ENCODE data around the gene ATP5PD. TPM values are rescaled to one million over a fixed set of nuclear protein-coding genes. Genes with fewer than 3 reads are reported as not detected.
A peak's percentile ranks its signal among the peaks of the same experiment; 100 is the strongest.

Gene ATP5PD
- total and polyA plus RNA-seq, 10 donors: 124 to 312 (median 153) TPM

DNA sequence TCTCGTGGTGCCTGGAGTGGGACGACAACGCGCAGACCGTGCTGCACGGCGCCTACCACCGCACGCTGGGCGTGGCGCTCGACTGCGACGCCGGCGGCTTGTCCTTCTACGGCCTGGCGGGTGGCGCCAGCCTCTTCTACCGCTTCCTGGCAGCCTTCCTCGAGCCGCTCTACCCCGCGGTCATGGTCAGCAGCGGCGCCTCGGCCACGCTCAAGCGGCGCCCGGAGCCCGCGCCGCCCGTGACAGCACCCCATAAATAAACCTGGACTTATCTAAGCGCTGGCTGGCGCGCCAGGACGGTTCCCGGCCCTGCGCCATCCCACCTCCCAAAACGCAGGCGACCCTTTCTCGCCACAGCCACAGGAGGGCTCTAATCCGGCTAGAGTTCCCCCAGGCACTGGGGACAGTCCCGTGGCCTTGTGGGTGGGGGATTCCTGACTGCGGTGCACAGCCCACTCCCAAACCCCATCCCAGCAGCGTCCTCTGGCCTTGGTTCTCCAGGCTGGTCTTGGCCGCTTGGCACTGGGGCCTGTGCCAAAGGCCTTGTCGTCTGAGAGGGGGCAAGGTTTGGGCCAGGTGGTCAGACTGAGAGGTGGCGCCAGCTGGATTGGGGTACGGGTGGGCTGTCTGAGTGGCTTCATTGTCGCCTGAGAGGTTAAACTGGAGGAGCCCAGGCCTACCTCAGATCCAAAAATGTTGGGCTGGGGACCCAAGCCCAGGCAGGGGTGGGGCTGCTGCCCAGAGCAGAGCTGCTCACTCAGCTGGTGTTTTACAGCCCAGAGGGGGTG lies 30.9 kb upstream of the ATP5PD start:
- intact Hi-C loops (cut with DNase I; ENCODE audit: low total_unique reads): no loop called here
- Histone ChIP-seq H3K4me1 (peaks cover 27 to 77% (median 43%) of the 10 kb centered on the region in 6 donors), H3K4me3 (peak overlapping the region; percentile 14 to 68 (median 39)), H3K27ac (peak overlapping the region; percentile 40 to 83 (median 72)), H3K9me3 (no peaks in the 10 kb centered on the region), H3K36me3 (no peaks in the 10 kb centered on the region), H3K27me3 (replicated peaks in 1 of 7) (no peaks in the 10 kb centered on the region)
- DNase-seq: peak; percentile 95
- TF ChIP-seq POLR2A (IDR thresholded peaks at IDR 0.05) (no peak), POLR2AphosphoS5 (IDR thresholded peaks at IDR 0.05) (peak; percentile 57 to 88 (median 76))
- TF ChIP-seq, protein P1, sequence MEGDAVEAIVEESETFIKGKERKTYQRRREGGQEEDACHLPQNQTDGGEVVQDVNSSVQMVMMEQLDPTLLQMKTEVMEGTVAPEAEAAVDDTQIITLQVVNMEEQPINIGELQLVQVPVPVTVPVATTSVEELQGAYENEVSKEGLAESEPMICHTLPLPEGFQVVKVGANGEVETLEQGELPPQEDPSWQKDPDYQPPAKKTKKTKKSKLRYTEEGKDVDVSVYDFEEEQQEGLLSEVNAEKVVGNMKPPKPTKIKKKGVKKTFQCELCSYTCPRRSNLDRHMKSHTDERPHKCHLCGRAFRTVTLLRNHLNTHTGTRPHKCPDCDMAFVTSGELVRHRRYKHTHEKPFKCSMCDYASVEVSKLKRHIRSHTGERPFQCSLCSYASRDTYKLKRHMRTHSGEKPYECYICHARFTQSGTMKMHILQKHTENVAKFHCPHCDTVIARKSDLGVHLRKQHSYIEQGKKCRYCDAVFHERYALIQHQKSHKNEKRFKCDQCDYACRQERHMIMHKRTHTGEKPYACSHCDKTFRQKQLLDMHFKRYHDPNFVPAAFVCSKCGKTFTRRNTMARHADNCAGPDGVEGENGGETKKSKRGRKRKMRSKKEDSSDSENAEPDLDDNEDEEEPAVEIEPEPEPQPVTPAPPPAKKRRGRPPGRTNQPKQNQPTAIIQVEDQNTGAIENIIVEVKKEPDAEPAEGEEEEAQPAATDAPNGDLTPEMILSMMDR (IDR thresholded peaks at IDR 0.05 in 8 of 11, conservative IDR thresholded peaks at IDR 0.05 in 3 of 11): peak in 6 of 11 experiments; percentile 24 to 38 (median 32)
- 6 to 29% (median 8%) methylated on average over 13 to 53 of the region's 53 CpGs for WGBS, 5 donors

DNA sequence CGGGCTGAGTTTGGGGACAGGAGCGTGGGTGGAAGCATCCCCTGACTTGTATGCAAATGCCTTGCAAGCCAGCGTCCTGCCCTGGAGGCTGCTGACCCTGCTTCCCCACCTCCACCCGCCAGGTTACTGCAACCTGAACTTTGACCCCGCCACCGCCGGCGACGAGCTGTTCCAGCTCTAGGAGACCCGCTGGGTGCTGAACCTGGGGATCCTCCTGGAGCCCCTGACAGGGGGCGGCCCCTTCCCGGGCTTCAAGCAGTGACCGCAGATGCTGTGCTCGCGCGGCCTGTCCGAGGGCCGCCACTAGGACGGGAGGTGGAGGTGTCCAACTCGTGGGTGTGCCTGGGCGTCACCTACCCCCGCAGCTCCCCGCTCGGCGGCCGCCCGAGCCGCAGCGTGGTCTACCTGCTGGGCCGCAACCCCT lies 30.3 kb upstream of the ATP5PD start:
- Histone ChIP-seq H3K27me3 (replicated peaks in 1 of 7) (no peaks in the 10 kb centered on the region), H3K36me3 (no peaks in the 10 kb centered on the region), H3K9me3 (no peaks in the 10 kb centered on the region), H3K27ac (peak overlapping the region in 7 of 8 donors; percentile 70 to 83 (median 72)), H3K4me1 (peaks cover 27 to 77% (median 43%) of the 10 kb centered on the region in 6 donors), H3K4me3 (peak overlapping the region; percentile 14 to 68 (median 39))
- TF ChIP-seq POLR2A (IDR thresholded peaks at IDR 0.05) (no peak), POLR2AphosphoS5 (IDR thresholded peaks at IDR 0.05) (no peak)
- TF ChIP-seq, protein P1 (IDR thresholded peaks at IDR 0.05 in 8 of 11, conservative IDR thresholded peaks at IDR 0.05 in 3 of 11): no peak
- WGBS, 5 donors: 33 to 80% (median 46%) methylated on average over 3 to 30 of the region's 30 CpGs
- intact Hi-C loops (cut with DNase I; ENCODE audit: low total_unique reads): no loop called here
- DNase-seq: no peak

DNA sequence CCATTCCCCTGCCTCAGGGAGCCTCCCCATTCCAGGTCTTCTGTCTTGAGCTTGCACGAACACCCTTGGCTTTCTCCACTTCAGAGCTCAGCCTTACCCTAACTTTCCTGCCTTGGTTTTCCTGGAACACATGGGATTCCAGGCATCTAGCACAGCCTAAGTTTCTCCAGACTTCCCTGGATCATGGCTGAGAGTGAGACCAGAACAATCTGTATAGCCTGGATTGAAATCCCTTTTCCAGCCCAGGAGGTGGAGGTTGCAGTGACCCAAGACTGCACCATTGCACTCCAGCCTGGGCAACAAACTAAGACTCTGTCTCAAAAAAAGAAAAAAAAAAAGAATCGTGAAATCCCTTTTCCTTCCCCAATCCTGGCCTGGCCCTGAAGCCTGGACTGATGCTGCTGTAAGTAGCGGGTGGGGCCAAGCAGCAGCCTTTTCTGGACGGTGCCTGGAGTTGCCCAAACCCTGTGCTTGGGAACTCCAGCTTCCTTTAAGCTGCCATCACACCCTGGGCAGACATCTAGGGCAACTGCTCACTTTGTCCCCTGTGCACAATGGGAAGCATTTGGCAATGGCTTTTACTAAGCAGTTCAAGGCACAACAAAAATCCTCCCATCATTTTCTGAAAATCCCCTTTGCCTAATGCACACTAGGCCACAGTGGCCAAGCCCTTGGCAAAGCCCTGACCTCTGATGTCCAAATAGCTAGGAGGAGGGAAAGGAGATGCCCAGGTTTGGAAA lies 29.0 kb upstream of the ATP5PD start:
- H3K4me1 ChIP-seq: peaks cover 27 to 70% (median 43%) of the 10 kb centered on the region in 6 donors
- intact Hi-C loops (cut with DNase I; ENCODE audit: low total_unique reads): no loop called here
- DNase-seq: no peak
- WGBS, 5 donors: 43 to 69% (median 48%) methylated on average over 4 of the region's 4 CpGs
- no peaks in the 10 kb centered on the region for H3K9me3 ChIP-seq
- H3K27ac ChIP-seq: peak overlapping the region in 2 of 8 donors; percentile 3 to 5
- H3K36me3 ChIP-seq: no peaks in the 10 kb centered on the region
- no peaks in the 10 kb centered on the region for H3K27me3 ChIP-seq (replicated peaks in 1 of 7)
- TF ChIP-seq, protein P1 (IDR thresholded peaks at IDR 0.05 in 8 of 11, conservative IDR thresholded peaks at IDR 0.05 in 3 of 11): no peak
- TF ChIP-seq POLR2AphosphoS5 (IDR thresholded peaks at IDR 0.05): no peak
- TF ChIP-seq POLR2A (IDR thresholded peaks at IDR 0.05): no peak
- H3K4me3 ChIP-seq: no peak overlapping the region

DNA sequence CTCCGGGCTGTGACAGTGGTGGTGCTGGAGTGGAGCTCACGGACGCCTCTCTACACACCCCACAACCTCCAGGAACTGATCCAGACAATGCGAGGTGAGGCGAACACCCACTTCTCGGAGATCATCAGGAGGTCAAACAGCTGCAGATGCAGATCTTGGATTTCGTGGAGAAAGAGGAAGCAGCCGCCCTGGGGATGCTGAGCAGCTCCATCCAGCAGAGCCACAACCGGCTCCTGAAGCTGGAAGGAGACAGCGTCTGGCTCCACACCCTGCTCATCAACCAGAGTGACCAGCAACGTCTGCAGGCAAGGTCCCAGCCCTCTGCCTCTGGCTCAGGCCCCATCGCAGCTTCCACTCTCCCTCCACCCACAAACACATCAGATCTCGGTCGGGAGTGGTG lies 27.8 kb upstream of the ATP5PD start:
- Histone ChIP-seq H3K4me3 (no peak overlapping the region), H3K9me3 (no peaks in the 10 kb centered on the region), H3K4me1 (peaks cover 21 to 59% (median 34%) of the 10 kb centered on the region in 6 donors), H3K27me3 (replicated peaks in 1 of 7) (no peaks in the 10 kb centered on the region), H3K27ac (no peak overlapping the region), H3K36me3 (no peaks in the 10 kb centered on the region)
- 85 to 100% (median 91%) methylated on average over 5 to 14 of the region's 14 CpGs for WGBS, 5 donors
- intact Hi-C loops (cut with DNase I; ENCODE audit: low total_unique reads): no loop called here
- DNase-seq: no peak
- TF ChIP-seq, protein P1 (IDR thresholded peaks at IDR 0.05 in 8 of 11, conservative IDR thresholded peaks at IDR 0.05 in 3 of 11): no peak
- no peak for TF ChIP-seq POLR2AphosphoS5 (IDR thresholded peaks at IDR 0.05)
- no peak for TF ChIP-seq POLR2A (IDR thresholded peaks at IDR 0.05)

Data from spleen (tissue), 11 donors.